Measurements from ENCODE around the gene HAL. TPM values are rescaled to one million over a fixed set of nuclear protein-coding genes. Genes with fewer than 3 reads are reported as not detected.

The HAL gene
- polyA plus RNA-seq, 1 experiment = 0.15 TPM

DNA sequence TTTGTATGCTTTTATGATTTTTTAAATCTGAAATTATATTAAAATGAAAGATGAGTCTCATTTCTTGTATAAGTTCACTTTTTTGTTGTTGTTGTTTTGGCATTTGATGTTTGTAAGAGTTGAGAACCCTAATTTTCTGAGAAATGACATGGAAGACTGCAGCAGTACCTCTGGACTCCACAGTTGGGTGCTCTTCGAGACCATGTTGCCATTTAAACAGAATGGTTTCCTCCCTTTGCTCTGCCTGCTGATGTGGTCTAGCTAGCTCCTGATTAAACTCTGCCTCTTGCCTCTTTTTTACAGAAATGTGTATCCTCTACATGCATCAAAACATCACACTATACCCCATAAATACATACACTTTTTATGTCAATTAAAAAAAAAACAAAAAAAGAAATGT, 45.0 kb upstream of the HAL start:
- H3K27me3 ChIP-seq (ENCODE audit: control insufficient read depth, insufficient read depth, low read length) = no peaks in the 10 kb centered on the region; the same call in 1 of the 2 replicates
- POLR2A ChIA-PET = no interaction called here
- CTCF ChIA-PET = interaction anchor here (1.9 kb wide), 1 partner anchor 475 kb away, joined by 4 read pairs; no protein-coding TSS in a partner anchor
- DNase-seq (ENCODE audit: low read depth) = no peak
- H3K36me3 ChIP-seq (ENCODE audit: control insufficient read depth, insufficient read depth, low read length) = no peaks in the 10 kb centered on the region
- no peak overlapping the region for H3K4me3 ChIP-seq (ENCODE audit: low read depth, low read length)
- TF ChIP-seq, protein P1, sequence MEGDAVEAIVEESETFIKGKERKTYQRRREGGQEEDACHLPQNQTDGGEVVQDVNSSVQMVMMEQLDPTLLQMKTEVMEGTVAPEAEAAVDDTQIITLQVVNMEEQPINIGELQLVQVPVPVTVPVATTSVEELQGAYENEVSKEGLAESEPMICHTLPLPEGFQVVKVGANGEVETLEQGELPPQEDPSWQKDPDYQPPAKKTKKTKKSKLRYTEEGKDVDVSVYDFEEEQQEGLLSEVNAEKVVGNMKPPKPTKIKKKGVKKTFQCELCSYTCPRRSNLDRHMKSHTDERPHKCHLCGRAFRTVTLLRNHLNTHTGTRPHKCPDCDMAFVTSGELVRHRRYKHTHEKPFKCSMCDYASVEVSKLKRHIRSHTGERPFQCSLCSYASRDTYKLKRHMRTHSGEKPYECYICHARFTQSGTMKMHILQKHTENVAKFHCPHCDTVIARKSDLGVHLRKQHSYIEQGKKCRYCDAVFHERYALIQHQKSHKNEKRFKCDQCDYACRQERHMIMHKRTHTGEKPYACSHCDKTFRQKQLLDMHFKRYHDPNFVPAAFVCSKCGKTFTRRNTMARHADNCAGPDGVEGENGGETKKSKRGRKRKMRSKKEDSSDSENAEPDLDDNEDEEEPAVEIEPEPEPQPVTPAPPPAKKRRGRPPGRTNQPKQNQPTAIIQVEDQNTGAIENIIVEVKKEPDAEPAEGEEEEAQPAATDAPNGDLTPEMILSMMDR (IDR thresholded peaks at IDR 0.05; ENCODE audit: insufficient read depth, low read depth, low read length) = no peak

- H3K36me3 ChIP-seq (ENCODE audit: control insufficient read depth, insufficient read depth, low read length) = no peaks in the 10 kb centered on the region
- H3K4me3 ChIP-seq (ENCODE audit: low read depth, low read length) = no peak overlapping the region
- TF ChIP-seq, protein P1 (IDR thresholded peaks at IDR 0.05; ENCODE audit: insufficient read depth, low read depth, low read length) = no peak
- ChIA-PET POLR2A (no interaction called here), CTCF (interaction anchor here (0.6 to 1.9 kb wide), 2 partner anchors 426 to 476 kb away, joined by 3 to 4 read pairs; no protein-coding TSS in a partner anchor)
- DNase-seq (ENCODE audit: low read depth) = no peak
- no peaks in the 10 kb centered on the region; the same call in 1 of the 2 replicates for H3K27me3 ChIP-seq (ENCODE audit: control insufficient read depth, insufficient read depth, low read length)
Observed at GRCh38 chr12:96040305-96041133, 44.4 kb upstream of the HAL start.

GRCh38 chr12:96039516-96039915, 43.4 kb upstream of the HAL start:
- no peaks in the 10 kb centered on the region for H3K36me3 ChIP-seq (ENCODE audit: control insufficient read depth, insufficient read depth, low read length)
- CTCF ChIA-PET = no interaction called here
- TF ChIP-seq, protein P1 (IDR thresholded peaks at IDR 0.05; ENCODE audit: insufficient read depth, low read depth, low read length) = no peak

GRCh38 chr12:96036765-96037455, 40.8 kb upstream of the HAL start:
- no peak for DNase-seq (ENCODE audit: low read depth)
- POLR2A ChIA-PET = no interaction called here

More at GRCh38 chr12:96039516-96039915, 43.4 kb upstream of the HAL start:
- H3K4me3 ChIP-seq (ENCODE audit: low read depth, low read length) = no peak overlapping the region
- no peaks in the 10 kb centered on the region; the same call in 1 of the 2 replicates for H3K27me3 ChIP-seq (ENCODE audit: control insufficient read depth, insufficient read depth, low read length)
- no peak for DNase-seq (ENCODE audit: low read depth)
- POLR2A ChIA-PET = no interaction called here

More at GRCh38 chr12:96036765-96037455, 40.8 kb upstream of the HAL start:
- no peaks in the 10 kb centered on the region for H3K27me3 ChIP-seq (ENCODE audit: control insufficient read depth, insufficient read depth, low read length)
- no peak overlapping the region for H3K4me3 ChIP-seq (ENCODE audit: low read depth, low read length)
- no peaks in the 10 kb centered on the region for H3K36me3 ChIP-seq (ENCODE audit: control insufficient read depth, insufficient read depth, low read length)
- TF ChIP-seq, protein P1 (IDR thresholded peaks at IDR 0.05; ENCODE audit: insufficient read depth, low read depth, low read length) = no peak
- CTCF ChIA-PET = interaction anchor here (1.3 to 1.4 kb wide), 2 partner anchors 38 to 479 kb away, joined by 5 read pairs; no protein-coding TSS in a partner anchor
